DOHH2 (cell line): ENCODE data around the gene GADD45G.

Source experiments
- H3F3A ChIP-seq: fragments of 200-600 bp; sonication (generic), shearing (Covaris generic); 2 replicates; pipeline ENCODE4 v1.6.0; 2016; ENCODE audit warnings: antibody characterized with exemption, mild to moderate bottlenecking; ENCODE audit not compliant: control insufficient read depth, insufficient read depth
- H3K27ac ChIP-seq: fragments of 200-600 bp; sonication (generic); 2 replicates; pipeline ENCODE4 v1.5.1; 2014; ENCODE audit warnings: low read depth, mild to moderate bottlenecking, low read length, moderate library complexity
- H3K27me3 ChIP-seq: fragments of 200-600 bp; sonication (generic); 2 replicates; pipeline ENCODE4 v1.6.1; 2014; ENCODE audit warnings: mild to moderate bottlenecking, low read length, mixed read lengths; ENCODE audit not compliant: control insufficient read depth
- H3K36me3 ChIP-seq: fragments of 200-600 bp; sonication (generic); 2 replicates; pipeline ENCODE4 v1.6.1; 2014; ENCODE audit warnings: mild to moderate bottlenecking, low read length, moderate library complexity, mixed read lengths; ENCODE audit not compliant: control insufficient read depth
- H3K4me1 ChIP-seq: fragments of 200-600 bp; sonication (generic); 2 replicates; pipeline ENCODE4 v1.6.1; 2014; ENCODE audit warnings: mild to moderate bottlenecking, low read length, mixed read lengths; ENCODE audit not compliant: control insufficient read depth
- H3K4me2 ChIP-seq: fragments of 200-600 bp; sonication (generic); 2 replicates; pipeline ENCODE4 v1.6.0; 2014; ENCODE audit warnings: mild to moderate bottlenecking, low read length, moderate library complexity
- H3K4me3 ChIP-seq: fragments of 200-600 bp; sonication (generic); 2 replicates; pipeline ENCODE4 v1.5.1; 2014; ENCODE audit warnings: mild to moderate bottlenecking, low read length, mixed read lengths
- H3K79me2 ChIP-seq: fragments of 200-600 bp; sonication (generic); 2 replicates; pipeline ENCODE4 v1.6.1; 2014; ENCODE audit warnings: mild to moderate bottlenecking, low read length, mixed read lengths; ENCODE audit not compliant: control insufficient read depth
- H3K9me2 ChIP-seq: fragments of 200-600 bp; sonication (generic); replicated peaks from 2 replicates; pipeline ENCODE4 v1.6.1; 2014; ENCODE audit warnings: mild to moderate bottlenecking, low read length, mixed read lengths; ENCODE audit not compliant: control insufficient read depth
- H3K9me3 ChIP-seq: fragments of 200-600 bp; sonication (generic); 2 replicates; pipeline ENCODE4 v1.6.1; 2014; ENCODE audit warnings: antibody characterized with exemption, low read length, mixed read lengths; ENCODE audit not compliant: control insufficient read depth, insufficient read depth
- H4K20me1 ChIP-seq: fragments of 200-600 bp; sonication (generic); 2 replicates; pipeline ENCODE4 v1.6.0; 2014; ENCODE audit warnings: low read depth, mild to moderate bottlenecking, antibody characterized with exemption, low read length, moderate library complexity; ENCODE audit not compliant: control insufficient read depth, insufficient read depth
- CTCF ChIP-seq: fragments of 200-600 bp; sonication (generic); IDR thresholded peaks from one replicate; pipeline ENCODE4 v1.5.1; 2014; ENCODE audit warnings: antibody characterized with exemption, mild to moderate bottlenecking, low read depth, low read length; ENCODE audit not compliant: poor library complexity, severe bottlenecking
- EZH2phosphoT487 ChIP-seq: fragments of 200-600 bp; sonication (generic); IDR thresholded peaks from 2 replicates; pipeline ENCODE4 v1.6.1; 2017; ENCODE audit warnings: borderline replicate concordance, mild to moderate bottlenecking, antibody characterized with exemption, low read length, moderate library complexity, mixed read lengths

The GADD45G gene

GRCh38 chr9:89606624-89607311 lies 2.0 kb downstream of the GADD45G start:
- H3K79me2 ChIP-seq: no peaks in the 10 kb centered on the region
- no peaks in the 10 kb centered on the region for H3K9me3 ChIP-seq
- no peak overlapping the region for H3K27ac ChIP-seq
- H3K36me3 ChIP-seq: no peaks in the 10 kb centered on the region
- peaks cover 51% of the 10 kb centered on the region for H3K27me3 ChIP-seq
- no peak for TF ChIP-seq EZH2phosphoT487
- TF ChIP-seq CTCF: no peak
- H3K4me3 ChIP-seq: no peak overlapping the region
- no peaks in the 10 kb centered on the region for H3F3A ChIP-seq
- no peaks in the 10 kb centered on the region for H4K20me1 ChIP-seq
- H3K9me2 ChIP-seq: no peaks in the 10 kb centered on the region
- no peak overlapping the region for H3K4me2 ChIP-seq
- peaks cover 2% of the 10 kb centered on the region; the same call in 1 of the 2 replicates for H3K4me1 ChIP-seq

GRCh38 chr9:89608641-89609335 lies 4.0 kb downstream of the GADD45G start:
- H3K27ac ChIP-seq: no peak overlapping the region

GRCh38 chr9:89609426-89610006 lies 4.7 kb downstream of the GADD45G start:
- Histone ChIP-seq H3K79me2 (no peaks in the 10 kb centered on the region), H3K4me3 (no peak overlapping the region), H3K27ac (no peak overlapping the region), H3F3A (no peaks in the 10 kb centered on the region), H3K36me3 (no peaks in the 10 kb centered on the region), H3K27me3 (peaks cover 35% of the 10 kb centered on the region), H3K9me3 (no peaks in the 10 kb centered on the region), H3K4me1 (no peaks in the 10 kb centered on the region), H4K20me1 (no peaks in the 10 kb centered on the region), H3K4me2 (no peak overlapping the region), H3K9me2 (no peaks in the 10 kb centered on the region)
- TF ChIP-seq EZH2phosphoT487 (no peak), CTCF (no peak)

More at GRCh38 chr9:89608641-89609335, 4.0 kb downstream of the GADD45G start:
- H3K9me3 ChIP-seq: no peaks in the 10 kb centered on the region
- peaks cover 43% of the 10 kb centered on the region for H3K27me3 ChIP-seq
- no peaks in the 10 kb centered on the region for H4K20me1 ChIP-seq
- H3K4me1 ChIP-seq: no peaks in the 10 kb centered on the region
- H3K79me2 ChIP-seq: no peaks in the 10 kb centered on the region
- no peak overlapping the region for H3K4me3 ChIP-seq
- H3K4me2 ChIP-seq: no peak overlapping the region
- no peaks in the 10 kb centered on the region for H3K9me2 ChIP-seq
- no peaks in the 10 kb centered on the region for H3F3A ChIP-seq
- TF ChIP-seq CTCF (no peak), EZH2phosphoT487 (no peak)
- H3K36me3 ChIP-seq: no peaks in the 10 kb centered on the region
